Measurements from ENCODE around the gene ARPIN.
"Not testable (repeated sequence)": the region's sequence is repeated elsewhere in the genome, so short reads cannot be mapped to it uniquely, and the experiment has no call there.

DNA sequence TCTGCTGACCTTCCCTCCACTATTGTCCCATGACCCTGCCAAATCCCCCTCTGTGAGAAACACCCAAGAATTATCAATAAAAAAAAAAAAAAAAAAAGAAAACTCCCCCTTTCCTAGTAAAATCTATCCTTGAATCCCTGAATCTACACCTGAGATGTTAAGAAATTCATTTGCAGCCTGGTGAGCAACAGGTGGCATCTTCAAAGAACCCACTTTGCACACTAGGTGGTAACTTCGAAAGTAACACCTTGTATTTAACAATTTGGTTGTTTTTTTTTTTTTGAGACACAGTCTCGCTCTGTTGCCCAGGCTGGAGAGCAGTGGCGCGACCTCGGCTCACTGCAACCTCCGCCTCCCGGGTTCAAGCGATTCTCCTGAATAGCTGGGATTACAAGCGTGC is 43.3 kb downstream of the ARPIN start:
- TF ChIP-seq, protein P1, sequence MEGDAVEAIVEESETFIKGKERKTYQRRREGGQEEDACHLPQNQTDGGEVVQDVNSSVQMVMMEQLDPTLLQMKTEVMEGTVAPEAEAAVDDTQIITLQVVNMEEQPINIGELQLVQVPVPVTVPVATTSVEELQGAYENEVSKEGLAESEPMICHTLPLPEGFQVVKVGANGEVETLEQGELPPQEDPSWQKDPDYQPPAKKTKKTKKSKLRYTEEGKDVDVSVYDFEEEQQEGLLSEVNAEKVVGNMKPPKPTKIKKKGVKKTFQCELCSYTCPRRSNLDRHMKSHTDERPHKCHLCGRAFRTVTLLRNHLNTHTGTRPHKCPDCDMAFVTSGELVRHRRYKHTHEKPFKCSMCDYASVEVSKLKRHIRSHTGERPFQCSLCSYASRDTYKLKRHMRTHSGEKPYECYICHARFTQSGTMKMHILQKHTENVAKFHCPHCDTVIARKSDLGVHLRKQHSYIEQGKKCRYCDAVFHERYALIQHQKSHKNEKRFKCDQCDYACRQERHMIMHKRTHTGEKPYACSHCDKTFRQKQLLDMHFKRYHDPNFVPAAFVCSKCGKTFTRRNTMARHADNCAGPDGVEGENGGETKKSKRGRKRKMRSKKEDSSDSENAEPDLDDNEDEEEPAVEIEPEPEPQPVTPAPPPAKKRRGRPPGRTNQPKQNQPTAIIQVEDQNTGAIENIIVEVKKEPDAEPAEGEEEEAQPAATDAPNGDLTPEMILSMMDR (conservative IDR thresholded peaks at IDR 0.05) = not testable (repeated sequence)
- not testable (repeated sequence) for TF ChIP-seq EZH2 (IDR thresholded peaks at IDR 0.05; ENCODE audit: low read depth)
